H7 (cell line): ENCODE measurements around the gene RESF1. TPM values are rescaled to one million over a fixed set of nuclear protein-coding genes. Genes with fewer than 3 reads are reported as not detected.

ENCODE experiments used
- DNase-seq: peaks from one replicate; pipeline ENCODE4 v3.0.0; 2012
- H3K27me3 ChIP-seq: 2 replicates; pipeline ENCODE4 v1.6.0; 2011; ENCODE audit warnings: mild to moderate bottlenecking, low read length; ENCODE audit not compliant: control insufficient read depth, insufficient read depth
- H3K36me3 ChIP-seq: replicated peaks from 2 replicates; pipeline ENCODE4 v1.5.1; 2011; ENCODE audit warnings: low read length; ENCODE audit not compliant: control insufficient read depth, insufficient read depth
- H3K4me3 ChIP-seq: 2 replicates; pipeline ENCODE4 v1.5.1; 2011; ENCODE audit warnings: low read depth, mild to moderate bottlenecking, control low read depth, low read length, moderate library complexity; ENCODE audit not compliant: insufficient read depth
- total RNA-seq: library from RNA; depleted of rRNA; stranded (reverse); fragments of >200 nt; shearing (Covaris generic); gene quantifications from 2 replicates; pipeline ENCODE4 v1.2.3, GENCODE V29; 2014; rRNA removed

The RESF1 gene
- total RNA-seq, 1 experiment from 2014 or later = 51.8 TPM

- no peak for DNase-seq
- H3K36me3 ChIP-seq = peaks cover 27% of the 10 kb centered on the region
Measured at GRCh38 chr12:31984806-31985591, 25.8 kb downstream of the RESF1 start.

GRCh38 chr12:31985832-31986231 lies 26.6 kb downstream of the RESF1 start:
- Histone ChIP-seq H3K36me3 (peaks cover 27% of the 10 kb centered on the region), H3K27me3 (no peaks in the 10 kb centered on the region), H3K4me3 (no peak overlapping the region)
- no peak for DNase-seq

More at GRCh38 chr12:31984806-31985591, 25.8 kb downstream of the RESF1 start:
- no peak overlapping the region for H3K4me3 ChIP-seq
- H3K27me3 ChIP-seq = no peaks in the 10 kb centered on the region

- no peak for DNase-seq
Measured at GRCh38 chr12:31989571-31990362, 30.6 kb downstream of the RESF1 start.

GRCh38 chr12:31991146-31991545 lies 31.9 kb downstream of the RESF1 start:
- Histone ChIP-seq H3K36me3 (peaks cover 18% of the 10 kb centered on the region), H3K27me3 (no peaks in the 10 kb centered on the region), H3K4me3 (no peak overlapping the region)
- DNase-seq = no peak

More at GRCh38 chr12:31989571-31990362, 30.6 kb downstream of the RESF1 start:
- Histone ChIP-seq H3K27me3 (no peaks in the 10 kb centered on the region), H3K4me3 (no peak overlapping the region), H3K36me3 (peaks cover 13% of the 10 kb centered on the region)

- H3K36me3 ChIP-seq = peaks cover 24% of the 10 kb centered on the region
Measured at GRCh38 chr12:31991815-31992214, 32.6 kb downstream of the RESF1 start.

DNA sequence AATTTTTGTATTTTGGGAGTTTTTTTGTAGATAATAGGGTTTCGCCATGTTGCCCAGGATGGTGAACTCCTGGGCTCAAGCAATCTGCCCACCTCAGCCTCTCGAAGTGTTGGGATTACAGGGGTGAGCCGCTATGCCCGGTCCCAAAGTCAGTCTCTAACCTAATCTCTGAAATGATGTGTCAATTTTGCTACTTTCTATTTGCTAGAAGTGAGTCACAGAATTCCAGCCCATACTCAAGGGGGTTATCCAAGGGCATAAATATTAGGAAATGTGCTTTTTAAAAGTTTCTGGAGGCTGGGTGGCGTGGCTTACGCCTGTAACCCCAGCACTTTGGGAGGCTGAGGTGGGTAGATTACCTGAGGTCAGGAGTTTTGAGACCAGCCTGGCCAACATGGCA lies 40.5 kb downstream of the RESF1 start:
- H3K36me3 ChIP-seq = peaks cover 21% of the 10 kb centered on the region
- DNase-seq = no peak
- no peaks in the 10 kb centered on the region for H3K27me3 ChIP-seq
- H3K4me3 ChIP-seq = no peak overlapping the region

More at GRCh38 chr12:31991815-31992214, 32.6 kb downstream of the RESF1 start:
- H3K27me3 ChIP-seq = no peaks in the 10 kb centered on the region
- no peak overlapping the region for H3K4me3 ChIP-seq
- no peak for DNase-seq

GRCh38 chr12:32000373-32001005 lies 41.3 kb downstream of the RESF1 start:
- DNase-seq = no peak
- Histone ChIP-seq H3K27me3 (no peaks in the 10 kb centered on the region), H3K36me3 (peaks cover 17% of the 10 kb centered on the region), H3K4me3 (no peak overlapping the region)

GRCh38 chr12:32002848-32003493 lies 43.8 kb downstream of the RESF1 start:
- no peak overlapping the region for H3K4me3 ChIP-seq
- peaks cover 3% of the 10 kb centered on the region for H3K36me3 ChIP-seq
- H3K27me3 ChIP-seq = no peaks in the 10 kb centered on the region
- DNase-seq = no peak

DNA sequence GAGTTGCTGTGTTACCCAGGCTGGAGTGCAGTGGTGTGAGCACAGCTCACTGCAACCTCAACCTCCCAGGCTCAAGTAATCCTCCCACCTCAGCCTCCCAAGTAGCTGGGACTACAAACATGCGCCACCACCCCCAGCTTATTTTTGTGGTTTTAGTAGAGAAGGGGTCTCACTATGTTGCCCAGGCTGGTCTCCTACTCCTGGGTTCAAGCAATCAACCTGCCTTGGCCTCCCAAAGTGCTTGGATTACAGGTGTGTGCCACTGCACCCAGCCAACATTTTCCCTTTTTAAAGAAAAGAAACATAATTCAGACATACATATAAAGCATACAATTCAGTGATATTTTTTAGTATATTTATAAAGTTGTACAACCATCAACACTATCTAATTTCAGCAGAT lies 44.4 kb downstream of the RESF1 start:
- DNase-seq = no peak
- H3K36me3 ChIP-seq = peaks cover 1% of the 10 kb centered on the region; the same call in 1 of the 2 replicates
- no peaks in the 10 kb centered on the region for H3K27me3 ChIP-seq
- H3K4me3 ChIP-seq = no peak overlapping the region

GRCh38 chr12:32005496-32006125 lies 46.4 kb downstream of the RESF1 start:
- DNase-seq = no peak
- H3K27me3 ChIP-seq = no peaks in the 10 kb centered on the region
- no peaks in the 10 kb centered on the region for H3K36me3 ChIP-seq
- H3K4me3 ChIP-seq = no peak overlapping the region

Other genes with a start within 250 kb of the RESF1 start
- 19.2 and 23.4 TPM in 2 replicates for gene AMN1, start 230.4 kb upstream of the RESF1 start, total RNA-seq
- gene BICD1, start 147.4 kb downstream of the RESF1 start, total RNA-seq = 13.1 and 19.9 TPM in 2 replicates